MG63 (cell line): ENCODE data around the gene KCNB1. TPM values are rescaled to one million over a fixed set of nuclear protein-coding genes. Genes with fewer than 3 reads are reported as not detected.

Experiments used
- DNase-seq: peaks from one replicate; pipeline ENCODE4 v3.0.0-alpha.2; 2020
- H3K27me3 ChIP-seq: fragments of 250-450 bp; sonication (Bioruptor Pico); 2 replicates; pipeline ENCODE4 v1.5.1; 2020; ENCODE audit warnings: mild to moderate bottlenecking, moderate library complexity
- H3K36me3 ChIP-seq: fragments of 250-450 bp; sonication (Bioruptor Pico); 2 replicates; pipeline ENCODE4 v1.5.1; 2020; ENCODE audit warnings: mild to moderate bottlenecking, moderate library complexity
- H3K4me3 ChIP-seq: fragments of 250-450 bp; sonication (Bioruptor Pico); 2 replicates; pipeline ENCODE4 v1.5.1; 2020; ENCODE audit warnings: mild to moderate bottlenecking, moderate library complexity
- H3K9me3 ChIP-seq: fragments of 250-450 bp; sonication (Bioruptor Pico); 2 replicates; pipeline ENCODE4 v1.5.1; 2020; ENCODE audit warnings: mild to moderate bottlenecking, moderate library complexity
- total RNA-seq: library from RNA; depleted of rRNA; stranded (reverse); fragments of >200 nt; shearing (Covaris generic); gene quantifications from 2 replicates; pipeline ENCODE4 v1.2.3, GENCODE V29; 2014; ENCODE audit warnings: low replicate concordance

KCNB1 gene
- total RNA-seq, 1 experiment from 2014 or later: 6.5 TPM

DNA sequence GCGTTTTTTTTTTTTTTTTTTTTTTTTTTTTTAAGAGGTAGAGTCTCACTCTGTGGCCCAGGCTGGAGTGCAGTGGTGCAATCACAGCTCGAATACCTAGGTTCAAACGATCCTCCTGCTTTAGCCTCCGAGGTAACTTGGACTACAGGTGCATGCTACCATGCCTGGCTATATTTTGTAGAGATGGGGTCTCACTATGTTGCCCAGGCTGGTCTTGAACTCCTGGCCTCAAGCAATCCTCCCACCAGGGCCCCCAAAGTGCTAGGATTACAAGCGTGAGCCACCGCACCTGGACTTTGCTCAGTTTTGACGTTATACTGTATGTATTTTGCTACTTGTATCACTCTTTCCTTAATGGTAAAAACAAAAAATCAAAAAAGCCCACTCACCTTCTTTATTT, 103.1 kb downstream of the KCNB1 start:
- Histone ChIP-seq H3K36me3 (peaks cover 21% of the 10 kb centered on the region), H3K4me3 (no peak overlapping the region), H3K9me3 (no peaks in the 10 kb centered on the region), H3K27me3 (no peaks in the 10 kb centered on the region)
- no peak for DNase-seq

DNA sequence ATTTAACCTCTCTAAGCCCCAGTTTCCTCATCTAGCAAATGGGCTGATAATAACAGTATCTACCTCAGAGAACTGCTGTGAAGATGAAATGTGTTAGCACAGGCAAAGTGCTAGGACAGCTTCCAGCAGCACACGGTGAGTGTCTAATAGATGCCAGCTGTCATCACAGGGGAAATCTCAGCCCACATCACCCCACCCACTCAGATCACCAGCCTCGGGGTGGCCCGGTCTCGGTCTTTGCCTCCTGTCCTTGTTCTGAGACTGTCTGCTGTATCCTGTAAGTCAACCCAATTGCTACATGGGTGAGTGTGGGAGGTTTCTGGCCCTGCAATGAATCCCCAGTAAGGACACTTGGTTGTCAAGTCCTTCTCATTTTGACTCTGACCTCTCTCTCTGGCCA, 105.1 kb downstream of the KCNB1 start:
- Histone ChIP-seq H3K27me3 (no peaks in the 10 kb centered on the region), H3K4me3 (no peak overlapping the region), H3K9me3 (no peaks in the 10 kb centered on the region), H3K36me3 (peaks cover 32% of the 10 kb centered on the region)
- DNase-seq: no peak

DNA sequence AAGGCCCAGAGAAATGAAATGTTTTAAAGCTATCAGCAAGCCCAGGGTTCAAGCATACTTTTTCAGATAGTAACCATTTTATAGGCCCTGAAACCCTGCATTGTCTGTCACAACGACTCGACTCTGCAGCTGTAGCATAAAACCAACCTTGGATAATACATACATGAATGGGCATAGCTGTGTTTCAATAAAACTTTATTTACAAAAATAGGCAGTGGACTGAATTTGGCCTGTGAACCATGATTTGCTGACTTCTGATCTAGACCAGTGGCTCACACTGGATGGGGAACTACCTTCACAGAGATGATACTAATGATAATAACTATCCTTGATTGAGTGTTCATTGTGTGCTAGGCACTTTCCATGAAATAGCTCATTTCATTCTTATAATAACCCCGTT, 107.3 kb downstream of the KCNB1 start:
- H3K36me3 ChIP-seq: peaks cover 46% of the 10 kb centered on the region
- H3K27me3 ChIP-seq: no peaks in the 10 kb centered on the region
- H3K9me3 ChIP-seq: no peaks in the 10 kb centered on the region
- H3K4me3 ChIP-seq: no peak overlapping the region
- no peak for DNase-seq

DNA sequence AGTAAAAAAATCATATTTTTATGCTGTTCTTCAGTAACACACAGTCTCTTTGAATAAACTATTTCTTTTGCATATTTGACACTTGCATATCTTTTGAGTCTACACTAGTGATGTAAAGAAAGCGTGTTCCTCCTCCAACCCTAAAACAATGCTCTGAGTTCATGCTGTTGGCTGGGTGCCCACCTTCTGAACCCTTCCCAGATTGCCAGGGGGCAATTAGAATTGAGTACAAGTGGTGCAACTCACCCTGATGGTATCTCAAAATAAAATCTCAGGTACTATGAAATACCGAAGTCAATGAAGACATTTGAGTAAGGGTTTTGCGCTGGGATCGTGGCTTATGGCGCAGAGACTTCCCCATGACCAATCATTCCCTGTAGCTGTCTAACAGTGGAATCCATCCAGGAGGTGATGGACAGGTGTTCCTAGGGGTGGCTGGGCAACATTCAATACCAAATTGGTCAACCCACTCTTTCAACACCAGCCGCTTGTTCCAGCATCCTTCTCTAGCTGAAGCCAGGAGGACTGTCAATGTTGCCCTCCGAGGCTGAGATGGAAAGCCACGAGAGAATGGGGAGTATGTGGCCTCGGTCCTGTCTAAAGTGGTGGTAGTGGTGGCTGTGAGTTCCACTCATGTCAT, 110.3 kb downstream of the KCNB1 start:
- Histone ChIP-seq H3K9me3 (no peaks in the 10 kb centered on the region), H3K36me3 (peaks cover 54% of the 10 kb centered on the region), H3K27me3 (no peaks in the 10 kb centered on the region), H3K4me3 (no peak overlapping the region)
- peak; percentile 34 for DNase-seq

DNA sequence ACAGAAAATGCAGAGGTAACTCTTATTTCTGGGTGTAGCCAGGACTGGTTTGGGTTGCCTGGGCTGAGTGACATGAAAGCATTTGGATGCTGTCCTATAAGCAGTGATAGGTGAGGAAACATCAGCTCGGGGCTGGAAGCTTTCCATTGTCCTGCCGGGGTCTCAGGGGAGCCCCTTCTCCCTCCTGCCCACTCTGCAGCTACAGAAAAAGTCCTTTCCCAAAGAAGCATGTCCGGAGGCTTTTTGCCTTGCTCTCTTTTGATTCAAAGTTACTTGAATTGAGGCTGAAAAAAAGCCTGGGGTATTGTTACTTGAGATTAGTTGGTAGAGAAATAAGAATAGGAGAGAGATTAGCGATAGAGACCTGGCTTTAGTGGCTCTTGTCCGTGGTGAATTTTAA, 113.9 kb downstream of the KCNB1 start:
- peaks cover 35% of the 10 kb centered on the region for H3K36me3 ChIP-seq
- no peaks in the 10 kb centered on the region for H3K27me3 ChIP-seq
- no peak overlapping the region for H3K4me3 ChIP-seq
- H3K9me3 ChIP-seq: no peaks in the 10 kb centered on the region
- DNase-seq: no peak

DNA sequence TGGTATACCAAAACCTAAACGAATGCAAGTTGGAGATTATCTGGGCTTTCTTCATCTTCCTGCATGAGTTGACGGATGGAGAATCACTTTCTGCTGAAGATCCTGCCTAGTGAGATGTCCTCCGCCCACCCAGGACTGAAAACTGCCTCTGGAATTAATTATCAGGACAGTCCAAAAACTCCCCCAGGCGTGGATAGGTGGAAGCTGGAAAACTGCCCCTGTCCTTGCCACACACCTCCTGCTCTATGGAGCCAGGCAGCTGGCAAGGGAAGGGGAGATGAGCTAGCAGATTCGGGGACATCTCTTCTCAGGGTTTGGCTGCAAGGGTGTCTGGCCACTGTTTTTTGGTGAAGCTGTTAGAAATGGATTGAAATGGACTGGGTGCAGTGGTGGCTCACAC, 115.4 kb downstream of the KCNB1 start:
- DNase-seq: peak; percentile 33
- H3K36me3 ChIP-seq: peaks cover 20% of the 10 kb centered on the region
- no peaks in the 10 kb centered on the region for H3K27me3 ChIP-seq
- no peaks in the 10 kb centered on the region for H3K9me3 ChIP-seq
- H3K4me3 ChIP-seq: no peak overlapping the region

DNA sequence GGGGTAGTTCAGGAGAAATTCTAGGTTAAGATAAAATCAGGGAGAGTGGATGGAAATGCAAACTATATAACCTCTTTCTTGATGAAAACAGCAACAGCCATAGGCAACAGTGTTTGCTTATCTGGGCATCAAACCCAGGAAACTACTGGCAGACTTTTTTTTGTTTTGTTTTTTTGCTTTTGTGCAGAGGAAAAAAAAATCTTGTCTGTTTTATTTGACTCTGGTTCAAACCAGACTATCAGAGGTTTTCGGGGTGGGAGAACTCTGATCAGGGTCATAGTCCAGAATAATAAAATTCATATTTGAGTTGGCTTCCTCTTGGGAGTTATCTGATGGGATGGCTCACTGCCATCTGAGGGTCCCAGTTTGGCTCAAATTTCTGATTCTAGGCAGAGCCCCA, 115.8 kb downstream of the KCNB1 start:
- H3K27me3 ChIP-seq: no peaks in the 10 kb centered on the region
- H3K36me3 ChIP-seq: peaks cover 17% of the 10 kb centered on the region
- no peak for DNase-seq
- H3K9me3 ChIP-seq: no peaks in the 10 kb centered on the region
- no peak overlapping the region for H3K4me3 ChIP-seq

DNA sequence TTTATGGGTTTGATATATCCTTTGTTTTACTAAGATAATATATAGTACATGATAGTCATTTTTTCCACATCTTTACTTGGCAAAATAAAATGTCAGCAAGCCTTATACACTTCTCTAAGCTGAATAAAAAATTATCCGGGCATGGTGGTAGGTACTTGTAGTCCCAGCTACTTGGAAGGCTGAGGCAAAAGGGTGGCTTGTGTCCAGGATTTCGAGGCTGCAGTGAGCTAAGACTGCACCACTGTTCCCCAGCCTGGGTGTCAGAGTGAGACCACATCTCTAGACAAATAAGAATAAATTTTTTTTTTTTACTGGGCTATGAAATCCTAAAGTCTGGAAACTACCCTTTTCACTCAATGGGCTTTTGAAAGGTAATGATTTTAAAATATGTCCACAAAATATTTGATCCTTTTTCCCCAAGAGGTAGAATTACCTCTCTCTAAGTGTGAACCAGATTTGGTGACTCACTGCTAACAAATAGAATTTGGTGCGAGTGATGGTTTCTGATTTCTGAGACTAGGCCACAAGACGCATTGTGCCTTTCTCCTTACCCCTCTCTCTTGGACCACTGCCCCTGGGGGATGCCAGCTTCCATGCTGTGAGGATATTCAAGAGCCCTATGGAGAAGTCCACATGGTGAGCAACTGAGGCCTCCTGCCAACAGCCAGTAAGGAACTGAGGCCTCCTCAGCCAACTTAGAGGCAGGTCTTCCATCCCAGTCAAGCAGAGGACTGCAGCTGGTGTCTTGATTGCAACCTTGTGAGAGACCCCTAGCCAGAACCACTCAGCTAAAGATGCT, 120.4 kb downstream of the KCNB1 start:
- Histone ChIP-seq H3K9me3 (no peaks in the 10 kb centered on the region), H3K36me3 (no peaks in the 10 kb centered on the region), H3K27me3 (no peaks in the 10 kb centered on the region), H3K4me3 (no peak overlapping the region)
- DNase-seq: peak; percentile 98

DNA sequence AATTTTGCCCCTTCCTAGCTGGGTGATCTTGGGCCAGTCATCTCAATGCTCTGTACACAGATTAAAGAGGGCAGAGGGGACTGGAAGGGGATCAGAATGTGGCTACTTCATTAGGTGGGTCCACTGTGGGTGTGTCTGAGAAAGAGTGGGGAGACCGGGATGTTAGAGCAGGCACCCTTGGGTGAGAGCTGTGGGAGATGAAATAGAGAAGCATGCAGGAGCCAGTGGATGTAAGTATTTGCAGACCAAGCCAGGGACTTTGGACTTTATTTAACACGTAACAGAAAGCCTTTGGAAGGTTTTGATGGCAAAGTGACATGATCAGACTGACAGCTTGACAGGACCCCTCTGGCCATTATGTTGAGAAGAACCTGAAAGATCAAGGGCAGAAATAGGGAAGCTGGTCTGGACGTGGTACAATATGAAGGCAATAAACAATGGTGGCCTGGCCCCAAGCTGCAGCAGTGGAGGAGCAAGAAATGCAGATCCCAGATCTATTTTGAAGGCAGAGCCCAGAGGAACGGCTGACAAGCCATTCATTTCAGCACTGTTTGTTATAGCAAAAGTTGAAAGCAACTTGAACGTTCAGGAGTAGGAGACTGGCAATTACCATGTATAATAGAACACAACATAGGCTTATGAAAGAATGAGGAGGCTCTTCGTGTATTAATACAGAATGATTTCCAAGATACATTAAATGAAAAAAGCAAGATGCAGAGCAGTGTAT, 122.1 kb downstream of the KCNB1 start:
- H3K36me3 ChIP-seq: no peaks in the 10 kb centered on the region
- no peak for DNase-seq
- no peaks in the 10 kb centered on the region for H3K9me3 ChIP-seq
- H3K4me3 ChIP-seq: no peak overlapping the region
- H3K27me3 ChIP-seq: no peaks in the 10 kb centered on the region

DNA sequence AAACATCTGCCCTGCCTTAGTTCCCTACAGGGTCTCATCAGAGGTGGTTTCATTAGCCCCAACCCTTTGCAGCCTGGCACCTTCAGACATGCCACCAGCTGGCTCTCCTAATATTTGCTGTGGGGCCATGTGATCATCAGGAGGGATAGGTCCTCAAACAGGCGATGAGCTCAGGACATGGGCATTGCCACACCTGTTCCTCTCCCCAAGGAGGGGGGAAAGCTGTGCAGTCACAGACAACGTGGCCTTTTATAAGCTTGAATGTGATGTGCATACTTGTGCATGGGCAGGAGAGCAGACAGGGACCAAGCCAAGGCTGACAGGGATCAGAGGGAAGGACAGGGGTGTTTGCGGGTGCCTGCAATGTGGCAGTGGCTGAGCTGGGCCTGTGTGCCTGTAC, 125.8 kb downstream of the KCNB1 start:
- no peak overlapping the region for H3K4me3 ChIP-seq
- no peak for DNase-seq
- H3K27me3 ChIP-seq: no peaks in the 10 kb centered on the region
- H3K9me3 ChIP-seq: no peaks in the 10 kb centered on the region
- no peaks in the 10 kb centered on the region for H3K36me3 ChIP-seq

DNA sequence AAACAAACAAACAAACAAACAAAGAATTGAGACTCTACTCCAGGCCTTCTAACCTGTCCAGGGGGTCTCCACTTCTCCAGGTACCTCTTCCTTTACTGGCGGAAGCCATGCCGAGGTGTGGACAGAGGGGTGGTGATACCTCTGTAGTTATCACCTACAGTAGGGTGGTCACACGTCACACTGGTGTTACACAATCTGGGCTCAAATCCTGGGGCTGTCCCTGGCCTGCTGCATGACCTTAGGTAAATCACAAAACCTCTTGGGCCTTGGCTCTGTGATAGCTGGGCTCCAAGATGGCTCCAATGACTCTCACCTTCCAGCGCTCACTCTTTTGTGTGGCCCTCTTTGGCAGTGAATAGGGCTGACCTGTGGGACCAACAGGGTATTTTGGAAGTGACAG, 127.8 kb downstream of the KCNB1 start:
- Histone ChIP-seq H3K36me3 (no peaks in the 10 kb centered on the region), H3K4me3 (no peak overlapping the region)

DNA sequence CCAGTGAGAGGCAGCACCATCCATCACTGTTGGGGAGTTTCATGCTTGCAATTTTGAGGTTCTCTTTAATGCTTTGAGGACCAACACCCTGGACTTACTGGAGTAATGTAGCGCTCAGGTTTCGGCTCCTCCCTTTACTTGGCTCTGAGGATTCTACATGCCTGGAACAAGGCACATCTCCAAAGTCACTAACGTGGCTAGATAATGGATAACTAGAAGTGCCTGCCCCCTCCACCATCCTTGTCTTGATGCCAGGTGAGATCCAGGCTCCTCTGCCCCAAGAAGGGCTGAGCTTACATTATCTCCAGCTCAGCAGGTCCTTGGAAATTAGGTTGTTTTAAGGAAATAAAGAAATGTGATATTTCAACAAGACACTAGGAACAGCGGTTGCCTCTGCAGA, 129.1 kb downstream of the KCNB1 start:
- Histone ChIP-seq H3K9me3 (no peaks in the 10 kb centered on the region), H3K36me3 (no peaks in the 10 kb centered on the region), H3K27me3 (no peaks in the 10 kb centered on the region), H3K4me3 (no peak overlapping the region)
- DNase-seq: no peak

More for the DNA sequence above, 127.8 kb downstream of the KCNB1 start:
- Histone ChIP-seq H3K9me3 (no peaks in the 10 kb centered on the region), H3K27me3 (no peaks in the 10 kb centered on the region)
- no peak for DNase-seq

DNA sequence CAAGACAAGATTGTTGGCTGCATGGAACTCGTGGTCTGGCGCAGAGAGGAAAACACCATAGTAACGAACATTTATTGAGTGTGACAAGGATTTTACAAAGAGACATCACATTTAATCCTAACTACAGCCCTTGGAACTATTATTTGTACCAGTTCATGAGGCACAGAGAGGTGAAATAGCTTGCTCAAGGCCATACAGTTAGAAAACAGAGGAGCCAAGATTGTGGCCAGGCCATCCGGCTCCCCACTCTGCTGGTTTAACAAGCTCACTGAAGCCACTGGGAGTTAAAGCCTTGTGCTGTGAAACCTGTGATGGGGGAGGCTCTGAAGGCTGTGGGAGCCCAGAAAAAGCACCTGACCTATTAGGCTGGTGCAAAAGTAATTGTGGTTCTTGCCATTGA, 129.7 kb downstream of the KCNB1 start:
- DNase-seq: no peak
- H3K27me3 ChIP-seq: no peaks in the 10 kb centered on the region
- no peaks in the 10 kb centered on the region for H3K36me3 ChIP-seq
- H3K9me3 ChIP-seq: no peaks in the 10 kb centered on the region
- H3K4me3 ChIP-seq: no peak overlapping the region

DNA sequence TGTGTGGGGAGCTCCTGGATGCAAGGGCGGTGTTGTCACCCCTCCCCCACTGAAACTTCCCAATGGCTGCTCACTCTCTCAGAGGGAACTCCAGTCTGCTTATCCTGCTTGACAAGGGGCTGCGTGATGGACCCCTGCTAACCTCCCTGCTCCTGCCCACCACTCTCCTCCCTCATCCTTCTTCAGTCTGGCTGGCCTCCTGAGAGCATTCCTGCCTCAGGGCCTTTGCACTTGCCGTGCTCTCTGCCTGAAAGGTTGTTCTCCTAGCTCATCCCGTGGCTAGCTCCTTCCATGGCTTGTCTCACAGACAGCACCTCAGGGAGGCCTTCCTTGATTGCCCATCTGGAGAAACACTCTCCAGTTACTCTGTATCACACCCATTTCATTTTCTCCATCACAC, 130.7 kb downstream of the KCNB1 start:
- H3K27me3 ChIP-seq: no peaks in the 10 kb centered on the region
- no peak overlapping the region for H3K4me3 ChIP-seq
- DNase-seq: no peak
- no peaks in the 10 kb centered on the region for H3K9me3 ChIP-seq
- H3K36me3 ChIP-seq: no peaks in the 10 kb centered on the region

DNA sequence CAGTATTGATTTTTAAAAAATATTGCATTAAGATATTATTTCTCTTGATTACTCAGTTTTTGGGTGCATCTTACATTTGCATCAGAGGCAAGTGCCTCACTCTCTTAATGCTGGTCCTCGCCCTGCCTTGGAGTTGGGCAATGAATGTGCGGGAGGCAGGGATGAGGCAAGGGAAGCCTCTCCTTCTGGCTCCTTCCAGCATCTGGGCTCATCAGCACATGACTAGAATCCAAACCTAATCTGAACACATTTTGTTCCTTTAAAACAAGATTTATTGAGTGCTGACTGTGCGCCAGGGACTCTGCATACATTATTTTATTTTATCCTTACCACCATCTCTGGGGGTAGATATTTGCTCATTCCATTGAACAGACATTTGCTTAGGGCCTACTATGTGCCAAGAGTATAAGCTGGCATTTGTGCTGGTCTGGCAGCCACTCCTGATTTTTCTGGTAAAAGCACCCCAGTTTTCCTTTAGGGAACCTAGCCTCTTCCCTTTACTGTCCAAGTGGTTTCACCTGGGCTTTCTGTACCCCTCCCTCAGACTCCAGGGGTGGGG, 132.7 kb downstream of the KCNB1 start:
- no peaks in the 10 kb centered on the region for H3K27me3 ChIP-seq
- H3K4me3 ChIP-seq: no peak overlapping the region
- H3K9me3 ChIP-seq: no peaks in the 10 kb centered on the region
- no peaks in the 10 kb centered on the region for H3K36me3 ChIP-seq
- no peak for DNase-seq

DNA sequence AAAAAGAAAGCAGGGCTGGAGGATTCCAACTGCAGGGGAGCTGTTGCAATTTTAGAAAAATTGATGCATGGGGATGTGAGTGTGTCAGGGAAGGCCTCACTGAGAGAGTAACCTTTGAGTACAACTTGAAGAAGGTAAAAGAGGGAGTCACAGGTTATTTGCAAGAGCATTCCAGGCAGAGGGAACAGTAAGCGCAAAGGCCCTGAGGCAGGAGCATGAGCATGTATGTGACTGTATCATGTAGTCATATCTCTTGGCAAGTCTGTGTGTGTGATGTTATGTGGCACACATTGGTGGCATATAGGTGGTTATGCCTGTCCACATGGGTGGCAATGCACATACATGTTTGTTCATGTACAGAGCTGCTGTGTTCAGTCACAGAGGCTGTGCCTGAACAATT, 133.4 kb downstream of the KCNB1 start:
- H3K27me3 ChIP-seq: no peaks in the 10 kb centered on the region
- no peaks in the 10 kb centered on the region for H3K9me3 ChIP-seq
- DNase-seq: no peak
- no peak overlapping the region for H3K4me3 ChIP-seq
- no peaks in the 10 kb centered on the region for H3K36me3 ChIP-seq

DNA sequence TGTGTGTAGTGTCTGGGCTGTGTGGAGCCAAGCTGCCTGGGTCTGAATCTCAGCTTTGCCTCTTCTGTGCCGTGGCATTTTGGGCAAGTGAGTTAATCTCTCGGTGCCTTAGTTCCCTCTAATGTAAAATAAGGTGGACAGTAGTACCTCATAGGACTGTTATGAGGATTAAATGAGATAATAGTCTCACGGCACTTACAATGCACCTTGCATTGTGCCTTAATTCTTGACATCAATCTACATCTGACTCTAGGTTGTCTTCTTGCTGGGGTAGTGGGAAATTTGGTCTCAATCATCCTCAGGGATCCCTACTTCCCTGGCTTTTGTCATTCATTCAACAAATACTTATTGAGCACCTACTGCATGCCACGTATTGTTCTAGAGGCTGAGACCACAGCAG, 133.9 kb downstream of the KCNB1 start:
- Histone ChIP-seq H3K4me3 (no peak overlapping the region), H3K9me3 (no peaks in the 10 kb centered on the region), H3K36me3 (no peaks in the 10 kb centered on the region), H3K27me3 (no peaks in the 10 kb centered on the region)
- DNase-seq: no peak
